HEK293 (cell line): ENCODE results near the gene LIPE.

ENCODE experiments used
- CTCF ChIA-PET: fragments of 350-600 bp; formaldehyde crosslinking; extraction: SDS; loops from one replicate; lab custom pipeline; 2021; ENCODE audit warnings: antibody characterized with exemption; lab: Yijun Ruan, JAX
- POLR2A ChIA-PET: fragments of 300-600 bp; formaldehyde crosslinking; extraction: SDS; loops from one replicate; lab custom pipeline; 2020; ENCODE audit warnings: antibody characterized with exemption, inconsistent platforms; lab: Yijun Ruan, JAX
- H3K27ac ChIP-seq: fragments of 200-500 bp; sonication (Bioruptor generic); 2 replicates; pipeline ENCODE4 v1.5.1; 2014; ENCODE audit warnings: low read depth, low read length, control low read depth, inconsistent platforms; ENCODE audit errors: extremely low read depth
- H3K36me3 ChIP-seq, 2 experiments: fragments of 200-500 bp in 1 of 2; sonication (Bioruptor generic) in 1 of 2; 1 replicate in 1 of 2; 2 replicates in 1 of 2; pipeline ENCODE4 v1.5.1; 2014 to 2017; ENCODE audit warnings: inconsistent platforms in 2 of 2, low read length in 2 of 2; ENCODE audit not compliant: control insufficient read depth in 2 of 2, insufficient read depth in 1 of 2
- H3K4me1 ChIP-seq: fragments of 200-500 bp; sonication (Bioruptor generic); 2 replicates; pipeline ENCODE4 v1.5.1; 2014; ENCODE audit warnings: mild to moderate bottlenecking, low read length, inconsistent platforms; ENCODE audit not compliant: control insufficient read depth, insufficient read depth
- H3K4me3 ChIP-seq: 2 replicates; pipeline ENCODE4 v1.5.1; 2011; ENCODE audit warnings: low read depth, mild to moderate bottlenecking, control low read depth, low read length, moderate library complexity
- H3K9me3 ChIP-seq: fragments of 200-500 bp; sonication (Bioruptor generic); 2 replicates; pipeline ENCODE4 v1.5.1; 2014; ENCODE audit warnings: low read depth, low read length, inconsistent platforms; ENCODE audit not compliant: control insufficient read depth, insufficient read depth
- GLI4 ChIP-seq: fragments of 450-650 bp; formaldehyde crosslinking; IDR thresholded peaks from 2 replicates; pipeline ENCODE4 v1.5.1; 2016; ENCODE audit warnings: missing biosample characterization, missing genetic modification characterization
- HOXC10 ChIP-seq: sonication (generic); formaldehyde crosslinking; IDR thresholded peaks from 2 replicates; pipeline ENCODE4 v1.8.1; 2023; ENCODE audit warnings: mild to moderate bottlenecking, missing genetic modification reagents
- KLF10 ChIP-seq: fragments of 450-650 bp; IDR thresholded peaks from 2 replicates; pipeline ENCODE4 v1.5.1; 2018; ENCODE audit warnings: missing biosample characterization, mild to moderate bottlenecking, missing genetic modification characterization
- ZBTB7A ChIP-seq: fragments of 450-650 bp; formaldehyde crosslinking; IDR thresholded peaks from 2 replicates; pipeline ENCODE4 v1.5.1; 2016; ENCODE audit warnings: low read depth, missing biosample characterization, missing genetic modification characterization
- ZEB2 ChIP-seq: fragments of 450-650 bp; formaldehyde crosslinking; IDR thresholded peaks from 2 replicates; pipeline ENCODE4 v1.5.1; 2016; ENCODE audit warnings: missing biosample characterization, missing genetic modification characterization
- ZFHX2 ChIP-seq: fragments of 450-650 bp; formaldehyde crosslinking; conservative IDR thresholded peaks from 2 replicates; pipeline ENCODE4 v1.5.1; 2016; ENCODE audit warnings: missing biosample characterization, missing genetic modification characterization
- ZFP41 ChIP-seq: fragments of 450-650 bp; formaldehyde crosslinking; IDR thresholded peaks from 2 replicates; pipeline ENCODE4 v1.5.1; 2016; ENCODE audit warnings: missing biosample characterization, missing genetic modification characterization, borderline replicate concordance
- ZNF133 ChIP-seq: fragments of 450-650 bp; formaldehyde crosslinking; IDR thresholded peaks from 2 replicates; pipeline ENCODE4 v1.5.1; 2016; ENCODE audit warnings: missing biosample characterization, missing genetic modification characterization
- ZNF211 ChIP-seq: fragments of 450-650 bp; formaldehyde crosslinking; IDR thresholded peaks from 2 replicates; pipeline ENCODE4 v1.5.1; 2016; ENCODE audit warnings: low read depth, missing biosample characterization, missing genetic modification characterization
- ZNF302 ChIP-seq: fragments of 450-650 bp; formaldehyde crosslinking; IDR thresholded peaks from 2 replicates; pipeline ENCODE4 v1.5.1; 2016; ENCODE audit warnings: missing biosample characterization, missing genetic modification characterization, low read depth
- ZNF311 ChIP-seq: fragments of 450-650 bp; formaldehyde crosslinking; IDR thresholded peaks from 2 replicates; pipeline ENCODE4 v1.5.1; 2017; ENCODE audit warnings: missing biosample characterization, missing genetic modification characterization, borderline replicate concordance
- ZNF324 ChIP-seq: fragments of 450-650 bp; formaldehyde crosslinking; IDR thresholded peaks from 2 replicates; pipeline ENCODE4 v1.5.1; 2016; ENCODE audit warnings: missing biosample characterization, missing genetic modification characterization
- ZNF37A ChIP-seq: fragments of 450-650 bp; IDR thresholded peaks from 2 replicates; pipeline ENCODE4 v1.5.1; 2018; ENCODE audit warnings: missing biosample characterization, missing genetic modification characterization
- ZNF394 ChIP-seq: fragments of 450-650 bp; formaldehyde crosslinking; IDR thresholded peaks from 2 replicates; pipeline ENCODE4 v1.5.1; 2016; ENCODE audit warnings: missing biosample characterization, missing genetic modification characterization, mild to moderate bottlenecking, moderate library complexity, borderline replicate concordance
- ZNF416 ChIP-seq: fragments of 450-650 bp; formaldehyde crosslinking; IDR thresholded peaks from 2 replicates; pipeline ENCODE4 v1.5.1; 2016; ENCODE audit warnings: missing biosample characterization, missing genetic modification characterization
- ZNF433 ChIP-seq: fragments of 450-650 bp; formaldehyde crosslinking; IDR thresholded peaks from 2 replicates; pipeline ENCODE4 v1.5.1; 2016; ENCODE audit warnings: missing biosample characterization, missing genetic modification characterization, low read depth
- ZNF529 ChIP-seq: fragments of 450-650 bp; formaldehyde crosslinking; IDR thresholded peaks from 2 replicates; pipeline ENCODE4 v1.5.1; 2017; ENCODE audit warnings: missing genetic modification characterization, missing biosample characterization; ENCODE audit not compliant: insufficient replicate concordance
- ZNF600 ChIP-seq: fragments of 450-650 bp; formaldehyde crosslinking; IDR thresholded peaks from 2 replicates; pipeline ENCODE4 v1.5.1; 2016; ENCODE audit warnings: missing biosample characterization, missing genetic modification characterization
- ZNF658 ChIP-seq: fragments of 450-650 bp; formaldehyde crosslinking; IDR thresholded peaks from 2 replicates; pipeline ENCODE4; 2016; ENCODE audit warnings: missing biosample characterization, missing genetic modification characterization
- ZSCAN23 ChIP-seq: fragments of 450-650 bp; formaldehyde crosslinking; IDR thresholded peaks from 2 replicates; pipeline ENCODE4 v1.5.1; 2016; ENCODE audit warnings: missing biosample characterization, missing genetic modification characterization
- TF ChIP-seq, protein P1 (sequence below): fragments of 450-650 bp; formaldehyde crosslinking; IDR thresholded peaks from 2 replicates; pipeline ENCODE4 v1.5.1; 2016; ENCODE audit warnings: missing biosample characterization, missing genetic modification characterization
- TF ChIP-seq, protein P2 (sequence below): fragments of 450-650 bp; formaldehyde crosslinking; IDR thresholded peaks from 2 replicates; pipeline ENCODE4 v1.5.1; 2017; ENCODE audit warnings: missing biosample characterization, missing genetic modification characterization
- TF ChIP-seq, protein P3 (sequence below): fragments of 450-650 bp; formaldehyde crosslinking; IDR thresholded peaks from 2 replicates; pipeline ENCODE4 v1.5.1; 2016; ENCODE audit warnings: missing biosample characterization, missing genetic modification characterization

The LIPE gene

DNA sequence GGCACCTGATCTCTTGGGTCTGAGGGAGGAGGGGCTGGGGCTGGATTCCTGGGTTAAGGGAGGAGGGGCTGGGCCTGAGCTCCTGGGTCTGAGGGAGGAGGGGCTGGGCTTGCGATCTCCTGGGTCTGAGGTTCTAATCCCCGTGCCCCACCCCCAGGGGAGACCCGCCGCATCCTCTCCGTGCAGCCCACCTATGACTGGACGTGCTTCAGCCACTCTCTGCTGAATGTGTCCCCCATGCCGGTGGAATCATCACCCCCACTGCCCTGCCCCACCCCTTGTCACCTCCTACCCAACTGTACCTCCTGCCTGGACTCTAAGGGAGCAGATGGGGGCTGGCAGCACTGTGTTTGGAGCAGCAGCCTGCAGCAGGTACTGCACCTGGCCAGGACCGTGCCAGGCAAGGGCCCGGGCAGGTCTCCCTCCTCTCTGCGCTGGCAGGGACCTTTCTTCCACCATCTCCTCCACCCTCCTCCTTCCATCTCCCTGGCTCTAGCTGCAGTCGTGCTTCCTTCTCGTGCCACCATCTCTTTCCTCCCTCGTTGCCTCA lies 64.2 kb downstream of the LIPE start:
- Histone ChIP-seq H3K4me1 (0 out of 2 replicates have a peak, but pooled peaks cover 3% of the 10 kb centered on the region), H3K27ac (no peak overlapping the region), H3K4me3 (no peak overlapping the region), H3K36me3 (peaks cover 46 to 62% of the 10 kb centered on the region in 2 experiments), H3K9me3 (no peaks in the 10 kb centered on the region)
- TF ChIP-seq, protein P1, sequence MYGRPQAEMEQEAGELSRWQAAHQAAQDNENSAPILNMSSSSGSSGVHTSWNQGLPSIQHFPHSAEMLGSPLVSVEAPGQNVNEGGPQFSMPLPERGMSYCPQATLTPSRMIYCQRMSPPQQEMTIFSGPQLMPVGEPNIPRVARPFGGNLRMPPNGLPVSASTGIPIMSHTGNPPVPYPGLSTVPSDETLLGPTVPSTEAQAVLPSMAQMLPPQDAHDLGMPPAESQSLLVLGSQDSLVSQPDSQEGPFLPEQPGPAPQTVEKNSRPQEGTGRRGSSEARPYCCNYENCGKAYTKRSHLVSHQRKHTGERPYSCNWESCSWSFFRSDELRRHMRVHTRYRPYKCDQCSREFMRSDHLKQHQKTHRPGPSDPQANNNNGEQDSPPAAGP = no peak
- no peak for TF ChIP-seq ZNF133
- no peak for TF ChIP-seq ZNF324 (tag by site-specific recombination)
- no peak for TF ChIP-seq ZNF658 (tag by site-specific recombination)
- no peak for TF ChIP-seq ZBTB7A (tag by site-specific recombination)
- no peak for TF ChIP-seq ZNF433
- TF ChIP-seq ZNF302 (tag by site-specific recombination) = no peak
- POLR2A ChIA-PET = no interaction called here
- CTCF ChIA-PET = interaction anchor here (0.6 to 2.0 kb wide), 3 partner anchors 20 to 75 kb away, joined by 3 to 10 read pairs (median 3); no protein-coding TSS in a partner anchor

DNA sequence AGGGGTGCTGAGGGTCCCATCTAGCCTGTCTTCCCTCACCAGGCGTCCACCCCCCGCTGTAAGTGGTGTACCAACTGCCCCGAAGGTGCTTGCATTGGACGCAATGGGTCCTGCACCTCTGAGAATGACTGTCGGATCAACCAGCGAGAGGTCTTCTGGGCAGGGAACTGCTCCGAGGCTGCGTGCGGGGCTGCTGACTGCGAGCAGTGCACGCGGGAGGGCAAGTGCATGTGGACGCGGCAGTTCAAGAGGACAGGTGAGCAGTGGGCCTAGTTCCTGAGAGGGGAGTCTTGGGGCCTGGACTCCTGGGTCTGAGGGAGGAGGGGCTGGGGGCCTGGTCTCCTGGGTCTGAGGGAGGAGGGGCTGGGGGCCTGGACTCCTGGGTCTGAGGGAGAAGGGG lies 64.8 kb downstream of the LIPE start:
- Histone ChIP-seq H3K4me1 (0 out of 2 replicates have a peak, but pooled peaks cover 3% of the 10 kb centered on the region), H3K27ac (no peak overlapping the region), H3K4me3 (no peak overlapping the region), H3K9me3 (no peaks in the 10 kb centered on the region), H3K36me3 (peaks cover 45 to 68% of the 10 kb centered on the region in 2 experiments)
- POLR2A ChIA-PET = no interaction called here
- CTCF ChIA-PET = interaction anchor here (0.7 kb wide), 1 partner anchor 29 kb away, joined by 3 read pairs; no protein-coding TSS in a partner anchor
- TF ChIP-seq ZEB2 (no peak), ZNF311 (no peak), ZNF416 (no peak), ZFP41 (no peak), ZNF394 (no peak), ZNF433 (no peak), HOXC10 (CRISPR knock-in tag) (no peak), ZSCAN23 (no peak), ZNF600 (tag by site-specific recombination) (no peak), KLF10 (tag by site-specific recombination) (no peak), ZFHX2 (no peak), ZNF529 (tag by site-specific recombination) (no peak), ZNF37A (tag by site-specific recombination) (no peak), GLI4 (tag by site-specific recombination) (no peak), ZNF211 (tag by site-specific recombination) (no peak)
- TF ChIP-seq, protein P2, sequence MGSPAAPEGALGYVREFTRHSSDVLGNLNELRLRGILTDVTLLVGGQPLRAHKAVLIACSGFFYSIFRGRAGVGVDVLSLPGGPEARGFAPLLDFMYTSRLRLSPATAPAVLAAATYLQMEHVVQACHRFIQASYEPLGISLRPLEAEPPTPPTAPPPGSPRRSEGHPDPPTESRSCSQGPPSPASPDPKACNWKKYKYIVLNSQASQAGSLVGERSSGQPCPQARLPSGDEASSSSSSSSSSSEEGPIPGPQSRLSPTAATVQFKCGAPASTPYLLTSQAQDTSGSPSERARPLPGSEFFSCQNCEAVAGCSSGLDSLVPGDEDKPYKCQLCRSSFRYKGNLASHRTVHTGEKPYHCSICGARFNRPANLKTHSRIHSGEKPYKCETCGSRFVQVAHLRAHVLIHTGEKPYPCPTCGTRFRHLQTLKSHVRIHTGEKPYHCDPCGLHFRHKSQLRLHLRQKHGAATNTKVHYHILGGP (tag by site-specific recombination) = no peak
- TF ChIP-seq, protein P3, sequence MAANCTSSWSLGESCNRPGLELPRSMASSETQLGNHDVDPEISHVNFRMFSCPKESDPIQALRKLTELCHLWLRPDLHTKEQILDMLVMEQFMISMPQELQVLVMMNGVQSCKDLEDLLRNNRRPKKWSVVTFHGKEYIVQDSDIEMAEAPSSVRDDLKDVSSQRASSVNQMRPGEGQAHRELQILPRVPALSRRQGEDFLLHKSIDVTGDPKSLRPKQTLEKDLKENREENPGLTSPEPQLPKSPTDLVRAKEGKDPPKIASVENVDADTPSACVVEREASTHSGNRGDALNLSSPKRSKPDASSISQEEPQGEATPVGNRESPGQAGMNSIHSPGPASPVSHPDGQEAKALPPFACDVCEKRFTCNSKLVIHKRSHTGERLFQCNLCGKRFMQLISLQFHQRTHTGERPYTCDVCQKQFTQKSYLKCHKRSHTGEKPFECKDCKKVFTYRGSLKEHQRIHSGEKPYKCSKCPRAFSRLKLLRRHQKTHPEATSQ (tag by site-specific recombination) = no peak
- TF ChIP-seq, protein P1 = no peak
